SK-N-MC (cell line): ENCODE data around the gene CRHR2.

ENCODE experiments used
- EZH2 ChIP-seq: fragments of 200-600 bp; sonication (generic); IDR thresholded peaks from one replicate; pipeline ENCODE4 v1.6.1; 2017; ENCODE audit warnings: antibody characterized with exemption
- POLR2AphosphoS5 ChIP-seq: IDR thresholded peaks from 2 replicates; pipeline ENCODE4 v1.6.1; 2012; ENCODE audit warnings: mild to moderate bottlenecking, low read depth, low read length, borderline replicate concordance

DNA sequence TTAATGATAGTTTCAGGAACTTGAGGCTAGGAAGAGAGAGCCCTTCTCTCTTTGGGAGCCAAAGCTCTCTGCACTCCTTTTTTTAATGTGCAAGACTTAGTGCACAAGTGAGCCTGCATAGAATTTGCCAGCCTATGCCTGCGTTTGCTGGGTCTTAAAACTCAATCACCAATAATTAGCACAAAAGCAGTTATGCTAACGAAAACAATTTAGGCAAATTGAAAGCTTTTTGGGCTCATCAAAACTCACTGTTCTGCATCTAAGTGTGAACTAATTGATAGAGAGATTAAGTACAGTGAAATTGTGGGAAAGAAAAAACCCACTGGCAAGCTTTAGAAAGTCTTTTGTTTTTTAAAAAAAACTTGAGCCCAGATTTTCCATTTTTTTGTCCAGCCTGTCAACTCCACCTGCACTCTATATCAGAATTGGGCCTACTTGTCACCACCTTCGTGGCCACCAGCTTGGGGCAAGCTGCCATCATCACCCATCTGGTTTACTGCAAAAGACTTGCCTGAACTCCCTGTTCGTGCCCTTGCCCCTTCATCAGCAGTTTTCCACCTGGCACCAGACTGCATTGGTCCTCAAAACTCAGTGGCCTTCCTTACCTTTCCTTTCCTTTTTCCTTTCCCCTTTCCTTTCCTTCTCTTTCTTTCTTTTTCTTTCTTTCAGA, 37.8 kb downstream of the CRHR2 start:
- no peak for TF ChIP-seq EZH2
- TF ChIP-seq POLR2AphosphoS5, result no peak
